GM06990 (cell line): ENCODE results near the gene MTERF4.

ENCODE experiments used
- DNase-seq: peaks from one replicate; pipeline ENCODE4 v3.0.0-alpha.2; 2011; ENCODE audit not compliant: insufficient read length; ENCODE audit errors: extremely low read depth
- H3K27me3 ChIP-seq: replicated peaks from 2 replicates; pipeline ENCODE4 v1.6.0; 2011; ENCODE audit warnings: low read length; ENCODE audit not compliant: control insufficient read depth, insufficient read depth
- H3K36me3 ChIP-seq: 2 replicates; pipeline ENCODE4 v1.5.1; 2011; ENCODE audit warnings: low read length; ENCODE audit not compliant: control insufficient read depth, insufficient read depth
- H3K4me3 ChIP-seq: replicated peaks from 2 replicates; pipeline ENCODE4 v1.5.1; 2011; ENCODE audit warnings: low read depth, mild to moderate bottlenecking, control low read depth, low read length
- TF ChIP-seq, protein P1 (sequence below): IDR thresholded peaks from 2 replicates; pipeline ENCODE4 v1.5.1; 2011; ENCODE audit warnings: low read length, control low read depth, mild to moderate bottlenecking, inconsistent platforms; ENCODE audit not compliant: insufficient read depth, poor library complexity, severe bottlenecking

The MTERF4 gene

DNA sequence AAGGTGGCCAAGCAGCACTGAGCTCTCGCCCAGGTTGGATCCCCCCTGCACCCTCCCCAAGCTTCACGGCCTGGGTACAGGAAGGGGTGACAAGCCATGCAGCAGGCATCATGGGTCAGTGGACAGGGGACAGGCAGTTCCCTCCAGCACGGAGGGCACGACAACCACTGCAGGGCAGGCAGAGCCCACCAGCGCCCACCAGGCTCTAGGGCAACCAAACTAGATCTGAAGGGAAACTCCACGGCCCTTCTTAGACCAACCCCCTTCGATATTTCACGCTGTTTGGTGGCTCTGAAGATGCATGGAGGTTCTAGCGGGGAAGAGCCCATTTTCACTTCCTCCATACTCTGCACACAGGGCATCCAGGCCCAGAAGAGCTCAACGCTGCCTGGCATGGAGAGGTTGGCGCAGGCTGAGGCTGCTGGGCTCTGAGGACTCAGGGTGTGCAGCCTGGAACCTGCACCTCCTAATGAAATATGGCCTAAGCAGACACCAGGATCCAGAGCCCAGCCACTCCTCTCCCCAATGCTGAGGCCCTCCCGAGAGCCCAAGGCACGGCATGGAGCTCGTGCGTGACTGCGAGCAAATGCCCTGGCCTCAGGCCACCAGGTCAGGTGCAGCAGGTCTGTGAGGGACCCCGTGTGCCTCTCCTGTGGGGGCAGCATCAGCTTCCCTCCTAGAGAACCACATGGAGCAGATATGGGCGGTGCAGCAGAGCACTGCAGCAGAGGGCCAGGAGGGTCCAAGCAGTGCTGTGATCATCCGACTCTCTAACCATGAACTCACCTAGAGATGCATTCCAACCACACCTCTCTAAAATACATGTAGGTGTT, 8.7 kb upstream of the MTERF4 start:
- TF ChIP-seq, protein P1, sequence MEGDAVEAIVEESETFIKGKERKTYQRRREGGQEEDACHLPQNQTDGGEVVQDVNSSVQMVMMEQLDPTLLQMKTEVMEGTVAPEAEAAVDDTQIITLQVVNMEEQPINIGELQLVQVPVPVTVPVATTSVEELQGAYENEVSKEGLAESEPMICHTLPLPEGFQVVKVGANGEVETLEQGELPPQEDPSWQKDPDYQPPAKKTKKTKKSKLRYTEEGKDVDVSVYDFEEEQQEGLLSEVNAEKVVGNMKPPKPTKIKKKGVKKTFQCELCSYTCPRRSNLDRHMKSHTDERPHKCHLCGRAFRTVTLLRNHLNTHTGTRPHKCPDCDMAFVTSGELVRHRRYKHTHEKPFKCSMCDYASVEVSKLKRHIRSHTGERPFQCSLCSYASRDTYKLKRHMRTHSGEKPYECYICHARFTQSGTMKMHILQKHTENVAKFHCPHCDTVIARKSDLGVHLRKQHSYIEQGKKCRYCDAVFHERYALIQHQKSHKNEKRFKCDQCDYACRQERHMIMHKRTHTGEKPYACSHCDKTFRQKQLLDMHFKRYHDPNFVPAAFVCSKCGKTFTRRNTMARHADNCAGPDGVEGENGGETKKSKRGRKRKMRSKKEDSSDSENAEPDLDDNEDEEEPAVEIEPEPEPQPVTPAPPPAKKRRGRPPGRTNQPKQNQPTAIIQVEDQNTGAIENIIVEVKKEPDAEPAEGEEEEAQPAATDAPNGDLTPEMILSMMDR, result no peak
- no peaks in the 10 kb centered on the region for H3K27me3 ChIP-seq
- peak overlapping the region; percentile 72 for H3K4me3 ChIP-seq
- peak; percentile 73 for DNase-seq
- peaks cover 21% of the 10 kb centered on the region for H3K36me3 ChIP-seq

- DNase-seq, result no peak
- peaks cover 19% of the 10 kb centered on the region for H3K36me3 ChIP-seq
- H3K27me3 ChIP-seq, result no peaks in the 10 kb centered on the region
- H3K4me3 ChIP-seq, result peak overlapping the region; percentile 72
- TF ChIP-seq, protein P1, result no peak
Measured at GRCh38 chr2:241110089-241110606, 8.1 kb upstream of the MTERF4 start.

DNA sequence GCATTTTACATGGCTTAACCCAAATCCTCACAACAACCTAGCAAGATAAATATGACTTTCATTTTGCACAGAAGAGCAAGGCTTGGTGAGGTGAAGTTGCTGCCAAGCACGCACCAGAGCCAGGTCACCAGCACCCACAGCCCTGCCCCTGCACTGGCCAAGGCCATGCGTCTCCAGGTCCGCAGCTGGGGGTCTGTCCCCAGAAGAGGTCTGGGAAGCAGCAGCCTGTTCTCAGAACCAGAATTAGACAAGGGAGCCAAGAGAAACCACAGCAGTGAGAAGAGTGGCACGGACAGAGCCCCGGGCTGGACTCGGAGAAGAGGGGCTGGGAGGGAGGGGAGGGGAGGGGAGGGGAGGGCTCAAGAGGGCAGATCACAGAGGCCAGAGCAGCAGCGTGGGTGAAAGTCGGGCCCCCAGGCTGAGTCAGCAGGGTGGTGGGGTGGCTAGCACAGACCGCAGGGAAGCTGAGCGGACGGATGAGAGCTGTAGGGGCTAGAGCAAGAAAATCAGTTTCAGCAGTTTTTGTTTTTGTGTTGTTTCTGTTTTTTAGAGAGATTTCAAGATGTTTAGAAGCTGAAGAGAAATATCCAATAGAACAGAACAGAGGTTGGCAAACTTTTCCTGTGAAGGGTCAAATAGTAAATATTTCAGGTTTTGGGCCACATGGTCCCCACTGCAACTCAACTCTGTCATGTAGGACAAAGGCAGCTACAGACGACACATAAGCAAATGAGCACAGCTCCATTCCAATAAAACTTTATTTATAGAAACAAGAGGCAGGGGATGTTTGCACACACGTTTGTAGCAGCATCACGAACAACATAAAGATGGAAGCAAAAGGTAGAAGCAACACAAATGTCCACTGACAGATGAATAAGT, 7.4 kb upstream of the MTERF4 start:
- Histone ChIP-seq H3K27me3 (no peaks in the 10 kb centered on the region), H3K4me3 (peak overlapping the region; percentile 72), H3K36me3 (peaks cover 19% of the 10 kb centered on the region)
- DNase-seq, result no peak
- TF ChIP-seq, protein P1, result no peak

DNA sequence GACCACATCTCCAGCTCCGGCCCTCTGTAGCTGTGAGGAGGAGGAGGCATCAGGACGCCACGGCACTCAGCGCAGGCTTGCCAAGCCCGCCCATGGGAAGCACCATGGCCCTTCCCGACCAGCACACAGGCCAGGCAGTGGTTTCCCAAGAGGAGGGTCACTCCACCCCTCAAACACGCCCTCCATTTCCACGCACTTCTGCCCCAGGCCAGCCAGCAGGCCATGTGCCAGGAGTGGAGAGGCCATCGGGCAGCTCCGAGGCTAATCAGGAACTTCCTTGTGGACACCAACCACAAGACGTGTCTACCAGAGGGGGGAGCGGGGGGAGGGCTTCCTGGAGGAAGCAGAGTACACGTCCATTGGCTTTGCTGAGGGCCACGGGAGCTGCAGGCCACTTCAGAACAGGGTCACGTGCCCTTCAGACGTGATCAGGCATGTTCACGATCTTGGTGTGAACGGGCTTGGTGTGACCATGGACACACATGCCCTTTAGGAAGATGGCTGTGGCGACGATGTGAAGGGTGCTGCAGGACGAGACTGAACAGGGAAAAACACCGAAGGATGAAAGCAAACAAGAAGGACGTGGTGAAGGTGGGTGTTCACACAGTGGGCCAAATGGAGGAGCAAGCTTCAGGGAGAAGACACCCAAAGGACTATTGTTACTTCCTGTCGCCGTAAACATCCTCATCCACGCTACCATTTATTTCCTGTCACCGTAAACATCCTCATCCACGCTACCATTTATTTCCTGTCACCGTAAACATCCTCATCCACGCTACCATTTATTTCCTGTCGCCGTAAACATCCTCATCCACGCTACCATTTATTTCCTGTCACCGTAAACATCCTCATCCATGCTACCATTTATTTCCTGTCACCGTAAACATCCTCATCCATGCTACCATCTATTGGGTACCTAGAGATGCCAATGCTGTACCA, 6.5 kb upstream of the MTERF4 start:
- TF ChIP-seq, protein P1, result no peak
- Histone ChIP-seq H3K36me3 (peaks cover 19% of the 10 kb centered on the region), H3K4me3 (peak overlapping the region; percentile 72), H3K27me3 (no peaks in the 10 kb centered on the region)
- DNase-seq, result no peak
